PC-3 (cell line): ENCODE results near the gene CCNI2.

ENCODE experiments used
- EZH2 ChIP-seq: fragments of 300-600 bp; sonication (generic); IDR thresholded peaks from one replicate; pipeline ENCODE4 v1.6.1; 2017; ENCODE audit warnings: antibody characterized with exemption, mild to moderate bottlenecking, low read length; ENCODE audit not compliant: unreplicated experiment
- EZH2phosphoT487 ChIP-seq: fragments of 300-600 bp; sonication (generic); IDR thresholded peaks from 2 replicates; pipeline ENCODE4 v1.6.1; 2018; ENCODE audit warnings: mild to moderate bottlenecking, antibody characterized with exemption, low read length, borderline replicate concordance
- TF ChIP-seq, protein P1 (sequence below): fragments of 300-600 bp; sonication (generic); conservative IDR thresholded peaks from 2 replicates; pipeline ENCODE4 v1.5.1; 2017; ENCODE audit warnings: antibody characterized with exemption, low read depth, mild to moderate bottlenecking, low read length

DNA sequence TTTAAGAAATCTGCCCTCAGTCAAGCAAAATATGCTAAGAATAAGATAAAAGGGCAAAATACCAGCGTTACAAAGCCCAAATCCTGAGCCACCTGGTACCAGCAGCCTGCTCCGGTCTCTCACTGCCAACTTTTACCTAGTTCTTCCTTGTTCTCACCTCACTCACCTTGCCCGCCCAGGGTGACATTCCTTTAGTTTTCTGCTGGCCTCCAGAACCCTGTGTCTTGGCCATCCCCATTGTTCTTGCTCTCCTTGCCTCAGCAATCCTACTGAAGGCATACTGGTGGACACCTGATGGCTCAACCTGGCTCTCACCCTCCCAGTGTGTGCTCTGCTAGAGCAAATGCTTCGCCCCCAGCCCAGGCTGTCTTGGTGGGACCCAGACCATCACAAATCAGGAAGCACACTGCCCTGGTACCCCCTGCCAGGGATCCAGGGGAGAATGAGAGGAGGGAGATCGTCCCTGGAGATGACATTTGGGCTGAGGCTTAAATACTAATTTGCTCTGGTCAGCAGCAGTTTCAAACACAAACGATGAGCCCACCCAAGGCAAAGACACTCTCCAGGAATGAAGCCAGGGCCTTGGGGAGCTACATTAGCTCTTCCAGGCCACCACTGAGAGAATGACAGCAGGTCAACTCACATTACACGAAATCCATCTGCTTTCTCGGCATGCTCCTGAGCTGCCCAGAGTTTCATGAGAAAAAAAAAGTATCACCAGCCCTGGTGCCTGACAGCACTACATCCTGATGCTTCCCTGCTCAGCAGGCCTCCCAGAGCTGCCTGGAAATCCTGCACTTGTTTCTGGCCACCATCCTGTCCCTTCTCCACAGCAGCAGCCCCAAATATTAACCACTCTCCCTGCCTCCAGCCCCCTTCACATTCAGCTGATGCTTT lies 42.0 kb downstream of the CCNI2 start:
- TF ChIP-seq, protein P1, sequence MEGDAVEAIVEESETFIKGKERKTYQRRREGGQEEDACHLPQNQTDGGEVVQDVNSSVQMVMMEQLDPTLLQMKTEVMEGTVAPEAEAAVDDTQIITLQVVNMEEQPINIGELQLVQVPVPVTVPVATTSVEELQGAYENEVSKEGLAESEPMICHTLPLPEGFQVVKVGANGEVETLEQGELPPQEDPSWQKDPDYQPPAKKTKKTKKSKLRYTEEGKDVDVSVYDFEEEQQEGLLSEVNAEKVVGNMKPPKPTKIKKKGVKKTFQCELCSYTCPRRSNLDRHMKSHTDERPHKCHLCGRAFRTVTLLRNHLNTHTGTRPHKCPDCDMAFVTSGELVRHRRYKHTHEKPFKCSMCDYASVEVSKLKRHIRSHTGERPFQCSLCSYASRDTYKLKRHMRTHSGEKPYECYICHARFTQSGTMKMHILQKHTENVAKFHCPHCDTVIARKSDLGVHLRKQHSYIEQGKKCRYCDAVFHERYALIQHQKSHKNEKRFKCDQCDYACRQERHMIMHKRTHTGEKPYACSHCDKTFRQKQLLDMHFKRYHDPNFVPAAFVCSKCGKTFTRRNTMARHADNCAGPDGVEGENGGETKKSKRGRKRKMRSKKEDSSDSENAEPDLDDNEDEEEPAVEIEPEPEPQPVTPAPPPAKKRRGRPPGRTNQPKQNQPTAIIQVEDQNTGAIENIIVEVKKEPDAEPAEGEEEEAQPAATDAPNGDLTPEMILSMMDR, result no peak
- TF ChIP-seq EZH2phosphoT487 (no peak), EZH2 (no peak)
